ENCODE measurements around the gene RAD18. TPM values are rescaled to one million over a fixed set of nuclear protein-coding genes. Genes with fewer than 3 reads are reported as not detected.

RAD18 gene
- total RNA-seq, 1 donor from 2014 or later: 0.75 TPM

GRCh38 chr3:8903191-8903590, 60.1 kb downstream of the RAD18 start:
- no peaks in the 10 kb centered on the region for H3K27me3 ChIP-seq
- TF ChIP-seq CTCF (IDR thresholded peaks at IDR 0.05): no peak
- no peaks in the 10 kb centered on the region for H3K9me3 ChIP-seq
- DNase-seq (ENCODE audit: low spot score in 2 of 2): no peak
- H3K4me3 ChIP-seq: no peak overlapping the region
- no peak overlapping the region for H3K27ac ChIP-seq
- H3K4me1 ChIP-seq: peaks cover 0 to 2% of the 10 kb centered on the region in 2 donors
- no peaks in the 10 kb centered on the region for H3K36me3 ChIP-seq
- intact Hi-C loops (cut with DNase I): no loop called here

- Histone ChIP-seq H3K4me1 (peaks cover 0 to 2% of the 10 kb centered on the region in 2 donors), H3K36me3 (no peaks in the 10 kb centered on the region), H3K27me3 (no peaks in the 10 kb centered on the region), H3K27ac (no peak overlapping the region), H3K4me3 (no peak overlapping the region), H3K9me3 (no peaks in the 10 kb centered on the region)
- intact Hi-C loops (cut with DNase I): no loop called here
- no peak for TF ChIP-seq CTCF (IDR thresholded peaks at IDR 0.05)
- DNase-seq (ENCODE audit: low spot score in 2 of 2): no peak
Observed at GRCh38 chr3:8900869-8901268, 62.4 kb downstream of the RAD18 start.

GRCh38 chr3:8899876-8900460, 63.3 kb downstream of the RAD18 start:
- DNase-seq (ENCODE audit: low spot score in 2 of 2): no peak
- TF ChIP-seq CTCF (IDR thresholded peaks at IDR 0.05): no peak
- Histone ChIP-seq H3K36me3 (no peaks in the 10 kb centered on the region), H3K9me3 (no peaks in the 10 kb centered on the region), H3K4me3 (no peak overlapping the region), H3K27me3 (no peaks in the 10 kb centered on the region), H3K27ac (no peak overlapping the region), H3K4me1 (peaks cover 0 to 2% of the 10 kb centered on the region in 2 donors)
- intact Hi-C loops (cut with DNase I): no loop called here

GRCh38 chr3:8895829-8896228, 67.4 kb downstream of the RAD18 start:
- Histone ChIP-seq H3K4me3 (no peak overlapping the region), H3K4me1 (peaks cover 0 to 2% of the 10 kb centered on the region in 2 donors), H3K36me3 (no peaks in the 10 kb centered on the region), H3K9me3 (no peaks in the 10 kb centered on the region), H3K27ac (no peak overlapping the region), H3K27me3 (no peaks in the 10 kb centered on the region)
- no peak for TF ChIP-seq CTCF (IDR thresholded peaks at IDR 0.05)
- no peak for DNase-seq (ENCODE audit: low spot score in 2 of 2)
- intact Hi-C loops (cut with DNase I): no loop called here

DNA sequence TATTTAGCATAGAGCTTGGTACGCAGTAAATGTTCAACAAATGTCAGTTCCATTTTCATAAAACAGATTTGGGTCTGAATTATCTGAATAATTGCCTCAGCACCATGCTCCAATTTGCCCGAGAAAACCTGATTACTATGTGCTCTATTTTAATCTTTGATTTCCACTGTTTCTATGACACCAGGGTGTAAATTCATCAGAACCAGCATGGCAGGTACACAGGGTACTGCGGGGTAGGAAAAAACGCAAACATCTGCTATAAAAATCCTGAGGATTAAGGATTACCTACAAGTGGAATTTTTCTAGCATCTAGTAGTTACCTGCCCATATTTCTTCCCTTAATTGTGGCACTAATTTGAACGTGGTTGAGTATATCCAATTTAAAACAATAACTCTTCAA, 70.3 kb downstream of the RAD18 start:
- TF ChIP-seq CTCF (IDR thresholded peaks at IDR 0.05): no peak
- no peaks in the 10 kb centered on the region for H3K27me3 ChIP-seq
- no peak for DNase-seq (ENCODE audit: low spot score in 2 of 2)
- no peaks in the 10 kb centered on the region for H3K9me3 ChIP-seq
- no peak overlapping the region for H3K4me3 ChIP-seq
- intact Hi-C loops (cut with DNase I): no loop called here
- H3K4me1 ChIP-seq: no peaks in the 10 kb centered on the region
- H3K27ac ChIP-seq: no peak overlapping the region
- no peaks in the 10 kb centered on the region for H3K36me3 ChIP-seq

GRCh38 chr3:8891774-8892173, 71.5 kb downstream of the RAD18 start:
- no peaks in the 10 kb centered on the region for H3K4me1 ChIP-seq
- no peak for TF ChIP-seq CTCF (IDR thresholded peaks at IDR 0.05)
- no peak overlapping the region for H3K4me3 ChIP-seq
- H3K27me3 ChIP-seq: no peaks in the 10 kb centered on the region
- intact Hi-C loops (cut with DNase I): no loop called here
- H3K9me3 ChIP-seq: no peaks in the 10 kb centered on the region
- H3K36me3 ChIP-seq: no peaks in the 10 kb centered on the region
- DNase-seq (ENCODE audit: low spot score in 2 of 2): no peak
- no peak overlapping the region for H3K27ac ChIP-seq
